ENCODE measurements around the gene TPST2. TPM values are rescaled to one million over a fixed set of nuclear protein-coding genes. Genes with fewer than 3 reads are reported as not detected.

Gene TPST2
- 7.4 and 14.7 TPM in 2 replicates for polyA plus RNA-seq

DNA sequence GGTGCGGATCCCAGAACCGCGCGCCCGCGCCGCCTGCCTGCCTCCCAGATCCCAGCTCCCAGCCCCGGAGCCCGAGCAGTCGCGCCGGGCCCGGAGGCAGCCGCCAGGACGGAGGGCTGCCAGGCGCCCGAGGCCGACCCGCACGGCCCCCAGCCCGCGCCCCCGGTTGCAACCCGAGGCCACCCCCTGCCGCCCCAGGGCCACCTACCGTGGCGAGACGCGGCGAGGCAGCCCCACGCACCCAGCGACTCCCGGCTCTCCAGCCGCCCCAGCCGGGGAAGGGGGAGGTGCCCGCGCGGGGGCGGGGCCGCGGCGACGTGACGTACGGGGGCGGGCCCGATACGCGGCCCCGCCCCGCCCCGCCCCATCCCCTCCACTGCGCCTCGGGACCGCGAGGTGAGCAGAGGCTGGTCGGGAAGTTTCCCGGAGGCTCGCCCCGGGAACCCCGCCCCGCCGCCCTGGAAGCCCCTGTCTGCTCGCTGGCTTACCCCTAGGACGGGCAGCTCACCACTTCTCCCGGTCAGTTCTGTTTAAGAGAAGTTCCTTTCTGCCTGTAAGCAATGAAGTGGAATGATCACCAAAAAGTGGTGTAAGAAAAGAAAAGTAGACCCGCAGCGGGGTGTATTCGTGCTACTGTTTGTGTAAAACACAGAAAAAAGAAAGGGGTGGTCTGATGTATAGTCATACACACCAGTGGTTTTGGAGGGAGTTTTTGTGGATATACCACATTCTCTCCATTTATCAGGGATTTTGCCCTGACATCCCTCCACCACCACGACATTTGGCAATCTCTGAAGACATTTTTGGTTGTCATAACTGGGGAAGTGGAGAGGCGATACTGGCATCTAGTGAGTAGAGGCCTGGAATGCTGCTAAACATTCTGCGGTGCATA lies at the start of gene TPST2:
TPST2 (minus strand) TSS at position 288 of the 892 bp plus-strand sequence. CDS start 48,502 bp downstream, outside the sequence.

GRCh38 chr22:26621663-26622062 lies 31.7 kb upstream of the TPST2 start, which contains the start of gene CRYBA4:
CRYBA4 (plus strand) TSS chr22:26621963; CDS start chr22:26622597, 634 bp downstream.

DNA sequence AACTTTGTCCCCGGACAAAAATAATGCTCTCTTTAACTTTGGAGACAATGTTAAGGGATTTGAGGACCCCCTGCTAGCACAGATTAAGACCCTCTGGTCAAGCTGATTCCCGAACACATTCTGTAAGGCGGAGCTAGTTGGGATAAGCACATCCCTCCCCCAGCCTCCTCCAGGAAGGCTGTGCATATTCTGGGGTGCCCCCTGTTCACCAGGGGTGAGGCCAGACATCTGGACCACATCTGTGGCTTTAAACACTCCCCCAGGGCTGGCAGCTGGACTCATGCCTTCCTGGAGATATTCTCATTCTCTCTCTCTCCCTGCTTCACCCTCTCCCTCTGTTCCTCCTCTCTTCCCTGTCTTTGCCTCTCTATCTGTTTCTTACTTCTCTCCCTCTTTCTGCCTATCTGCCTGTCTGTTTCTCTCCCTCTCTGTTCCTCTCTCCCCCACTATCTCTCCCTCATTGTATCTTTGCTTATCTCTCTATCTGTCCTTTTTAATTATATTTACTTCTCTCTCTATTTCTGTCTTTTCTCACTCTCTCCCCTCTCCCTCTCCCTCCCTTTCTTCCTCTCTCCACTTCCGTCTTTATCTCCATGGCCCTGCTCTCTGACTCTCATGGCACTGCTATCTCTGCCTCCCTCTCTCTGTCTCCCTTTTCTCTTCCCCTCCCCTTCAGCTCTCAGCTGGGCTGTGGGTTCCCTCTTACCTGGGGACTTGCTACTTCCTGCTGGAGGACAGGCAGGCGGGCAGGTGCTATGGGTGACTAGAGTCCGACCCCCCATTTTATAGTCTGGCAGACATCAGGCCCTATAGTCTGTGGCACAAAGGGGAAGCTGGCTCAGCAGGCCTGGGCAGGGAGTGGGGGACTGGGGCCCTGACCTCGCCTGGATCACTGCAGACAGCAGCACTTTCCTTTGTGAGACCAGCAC lies 27.6 kb upstream of the TPST2 start, which contains the start of gene CRYBB1:
CRYBB1 (minus strand) TSS at position 757 of the 929 bp plus-strand sequence. CDS start 1,708 bp downstream, outside the sequence.

GRCh38 chr22:26512149-26512793 lies 77.7 kb downstream of the TPST2 start, which contains the start of gene TFIP11:
TFIP11 (minus strand) TSS chr22:26512473; CDS start chr22:26510272, 2,201 bp downstream.

GRCh38 chr22:26483439-26484359 lies 106.2 kb downstream of the TPST2 start, which contains the start of the genes HPS4 and SRRD:
HPS4 (minus strand) TSS chr22:26483783; CDS start chr22:26481762, 2,021 bp downstream.
SRRD (plus strand) TSS chr22:26483877; CDS start chr22:26483891, 14 bp downstream.

Other genes starting within 250 kb of the TPST2 start
- gene ASPHD2, start 160.9 kb downstream of the TPST2 start, polyA plus RNA-seq: 12.2 and 16.1 TPM in 2 replicates
- 15.5 and 17.2 TPM in 2 replicates for gene HPS4, start 106.3 kb downstream of the TPST2 start, polyA plus RNA-seq
- gene SRRD, start 106.3 kb downstream of the TPST2 start, polyA plus RNA-seq: 11.1 and 13.0 TPM in 2 replicates
- 26.9 and 45.7 TPM in 2 replicates for gene TFIP11, start 77.7 kb downstream of the TPST2 start, polyA plus RNA-seq
- not detected in 2 replicates for gene CRYBB1, start 27.9 kb upstream of the TPST2 start, polyA plus RNA-seq
- gene CRYBA4, start 31.8 kb upstream of the TPST2 start, polyA plus RNA-seq: not detected in 2 replicates
- gene MIAT, start 67.5 kb upstream of the TPST2 start, polyA plus RNA-seq: 20.1 and 21.0 TPM in 2 replicates